GM12878 (cell line): Measurements from ENCODE around the gene RACK1. TPM values are rescaled to one million over a fixed set of nuclear protein-coding genes. Genes with fewer than 3 reads are reported as not detected.

ENCODE experiments used
- ATAC-seq: fragments of 200-7000 bp; cut with Tn5 transposase; 3 replicates; pipeline ENCODE4 v1.9.1; 2020; ENCODE audit warnings: mild to moderate bottlenecking, moderate library complexity
- BruUV-seq: library from RNA; stranded (reverse); fragments of 400-500 nt; replicated peaks from 2 replicates; lab custom pipeline; 2021; lab: Mats Ljungman, UMichigan
- CTCF ChIA-PET: fragments of 300-600 bp; sonication (Branson Sonifier 250); formaldehyde crosslinking; extraction: SDS; loops from one replicate; lab custom pipeline; 2021; ENCODE audit warnings: inconsistent platforms; lab: Yijun Ruan, JAX
- POLR2A ChIA-PET: fragments of 350-600 bp; formaldehyde crosslinking; extraction: SDS; loops from one replicate; lab custom pipeline; 2021; ENCODE audit warnings: inconsistent platforms; lab: Charles Lee
- RAD21 ChIA-PET: fragments of 300-600 bp; sonication (Branson Sonifier 250); formaldehyde crosslinking; loops from one replicate; lab custom pipeline; 2023; ENCODE audit warnings: antibody characterized with exemption; ENCODE audit not compliant: unreplicated experiment; lab: Charles Lee
- SMC1A ChIA-PET: fragments of 300-600 bp; sonication (Branson Sonifier 250); formaldehyde crosslinking; loops from one replicate; lab custom pipeline; 2023; ENCODE audit not compliant: unreplicated experiment, uncharacterized antibody; lab: Charles Lee
- DNase-seq: peaks from one replicate; pipeline ENCODE4 v3.0.0-alpha.2; 2011; ENCODE audit warnings: low read depth, low spot score
- FAIRE-seq: peaks from 3 replicates; lab custom pipeline; 2011; peaks lifted over from hg19 to GRCh38; lab: Jason Lieb, UNC
- H2AFZ ChIP-seq: 2 replicates; pipeline ENCODE4 v1.6.0; 2011; ENCODE audit warnings: low read depth, low read length, control low read depth; ENCODE audit not compliant: control insufficient read depth
- H3K27ac ChIP-seq: 2 replicates; pipeline ENCODE4 v1.5.1; 2011; ENCODE audit warnings: control low read depth; ENCODE audit not compliant: control insufficient read depth, insufficient read depth
- H3K27me3 ChIP-seq, 2 experiments: replicated peaks in 1 of 2; 2 replicates each; pipeline versions ENCODE4 v1.6.0 to v1.6.1; 2011; ENCODE audit warnings: low read length in 1 of 2; ENCODE audit not compliant: control insufficient read depth in 2 of 2, insufficient read depth in 2 of 2
- H3K36me3 ChIP-seq, 2 experiments: 2 replicates each; pipeline ENCODE4 v1.5.1; 2011; ENCODE audit warnings: low read length in 1 of 2; ENCODE audit not compliant: control insufficient read depth in 2 of 2, insufficient read depth in 2 of 2
- H3K4me1 ChIP-seq: 2 replicates; pipeline ENCODE4 v1.6.1; 2011; ENCODE audit warnings: mild to moderate bottlenecking, low read length, moderate library complexity, mixed read lengths; ENCODE audit not compliant: control insufficient read depth, insufficient read depth
- H3K4me2 ChIP-seq: 2 replicates; pipeline ENCODE4 v1.6.0; 2011; ENCODE audit warnings: control low read depth; ENCODE audit not compliant: control insufficient read depth, insufficient read depth
- H3K4me3 ChIP-seq: fragments of 200-600 bp; sonication (generic); 2 replicates; pipeline ENCODE4 v1.5.1; 2016
- H3K79me2 ChIP-seq: 2 replicates; pipeline ENCODE4 v1.6.0; 2011; ENCODE audit warnings: low read length; ENCODE audit not compliant: control insufficient read depth, insufficient read depth
- H3K9ac ChIP-seq: 2 replicates; pipeline ENCODE4 v1.8.0; 2011; ENCODE audit warnings: low read length, control low read depth, mixed read lengths; ENCODE audit not compliant: control insufficient read depth, insufficient read depth
- H3K9me3 ChIP-seq: replicated peaks from 3 replicates; pipeline ENCODE4 v1.5.1; 2011; ENCODE audit warnings: mild to moderate bottlenecking, low read length; ENCODE audit not compliant: control insufficient read depth, insufficient read depth
- H4K20me1 ChIP-seq: 2 replicates; pipeline ENCODE4 v1.6.0; 2011; ENCODE audit not compliant: control insufficient read depth, insufficient read depth
- ATF7 ChIP-seq: fragments of 450-650 bp; IDR thresholded peaks from 2 replicates; pipeline ENCODE4 v1.6.1; 2016; ENCODE audit warnings: low read depth, mild to moderate bottlenecking
- ESRRA ChIP-seq: IDR thresholded peaks from 2 replicates; pipeline ENCODE4 v1.6.1; 2012; ENCODE audit warnings: mild to moderate bottlenecking, low read length, improper control_type of control experiment
- FOS ChIP-seq: IDR thresholded peaks from 3 replicates; pipeline ENCODE4 v1.6.1; 2011; ENCODE audit warnings: borderline replicate concordance; ENCODE audit not compliant: insufficient read length; ENCODE audit errors: extremely low read depth
- HDAC6 ChIP-seq: fragments of 200-600 bp; sonication (generic); IDR thresholded peaks from one replicate; pipeline ENCODE4 v1.8.0; 2017; ENCODE audit warnings: antibody characterized with exemption; ENCODE audit not compliant: unreplicated experiment
- IKZF2 ChIP-seq, 2 experiments: fragments of 450-650 bp; IDR thresholded peaks; 2 replicates each; pipeline ENCODE4 v1.6.1; 2017; ENCODE audit warnings: mild to moderate bottlenecking in 2 of 2, moderate library complexity in 2 of 2
- LARP7 ChIP-seq: fragments of 450-650 bp; IDR thresholded peaks from 2 replicates; pipeline ENCODE4 v1.6.1; 2017; ENCODE audit warnings: mild to moderate bottlenecking
- NBN ChIP-seq: fragments of 450-650 bp; IDR thresholded peaks from 2 replicates; pipeline ENCODE4 v1.6.1; 2016
- NFIC ChIP-seq: IDR thresholded peaks from 2 replicates; pipeline ENCODE4 v1.6.1; 2012; ENCODE audit warnings: low read depth, mild to moderate bottlenecking, inconsistent platforms, low read length, moderate library complexity
- POLR2A ChIP-seq: IDR thresholded peaks from 2 replicates; pipeline ENCODE4 v1.6.1; 2011; ENCODE audit warnings: low read depth, mild to moderate bottlenecking, low read length
- POLR2AphosphoS2 ChIP-seq: IDR thresholded peaks from 2 replicates; pipeline ENCODE4 v1.6.1; 2011; ENCODE audit warnings: low read depth, mild to moderate bottlenecking, low read length, improper control_type of control experiment, moderate library complexity
- POLR2AphosphoS5 ChIP-seq: IDR thresholded peaks from 2 replicates; pipeline ENCODE4 v1.6.1; 2011; ENCODE audit warnings: mild to moderate bottlenecking, low read length, inconsistent platforms
- POU2F2 ChIP-seq: IDR thresholded peaks from 3 replicates; pipeline ENCODE4 v1.6.1; 2011; ENCODE audit warnings: low read depth, mild to moderate bottlenecking, low read length, borderline replicate concordance
- RAD21 ChIP-seq: IDR thresholded peaks from 2 replicates; pipeline ENCODE4 v1.6.1; 2011; ENCODE audit warnings: mild to moderate bottlenecking, low read depth, low read length, moderate library complexity; ENCODE audit not compliant: insufficient read depth
- SIN3A ChIP-seq: IDR thresholded peaks from 2 replicates; pipeline ENCODE4 v1.6.1; 2012; ENCODE audit warnings: low read depth, low read length, improper control_type of control experiment
- SMAD5 ChIP-seq: IDR thresholded peaks from 2 replicates; pipeline ENCODE4 v1.6.1; 2016; ENCODE audit warnings: antibody characterized with exemption, low read depth
- TAF1 ChIP-seq: IDR thresholded peaks from 2 replicates; pipeline ENCODE4 v1.6.1; 2011; ENCODE audit warnings: mild to moderate bottlenecking, low read depth, low read length, borderline replicate concordance
- YBX1 ChIP-seq: fragments of 450-650 bp; IDR thresholded peaks from 2 replicates; pipeline ENCODE4 v1.6.1; 2016; ENCODE audit warnings: antibody characterized with exemption
- YY1 ChIP-seq: IDR thresholded peaks from 2 replicates; pipeline ENCODE4 v1.6.1; 2011; ENCODE audit warnings: low read depth, mild to moderate bottlenecking, low read length
- WGBS: methylation state at CpG from one replicate; pipeline ENCODE4 v1.1.6; 2016; ENCODE audit warnings: low lambda C conversion rate; ENCODE audit not compliant: insufficient replicate concordance, insufficient coverage; ENCODE audit errors: missing lambda C conversion rate; 5-methylcytosine and 5-hydroxymethylcytosine counted together
- in situ Hi-C: fragments of 300-500 bp; cut with MboI; formaldehyde crosslinking; loops from 9 replicates; pipeline ENCODE4 v1.14.3; 2018; ENCODE audit warnings: mixed read lengths
- intact Hi-C: fragments of 100-400 bp; cut with micrococcal nuclease; formaldehyde crosslinking; loops from one replicate; pipeline ENCODE4 v1.14.2; 2022; ENCODE audit not compliant: unreplicated experiment
- polyA plus RNA-seq, 11 experiments: library from polyadenylated mRNA; depleted of rRNA in 4 of 11; unstranded in 6 of 11; stranded (reverse) in 5 of 11; fragments of >200 nt; fragmentation: Nextera tagmentation in 4 of 11; fragmentation: Illumina TruSeq in 1 of 11; extraction: Ambion mirVana in 4 of 11; extraction: Trizol in 1 of 11; gene quantifications; 1 replicate in 1 of 11; 2 replicates in 10 of 11; pipeline versions ENCODE4 v1.2.1 to v1.2.3, GENCODE V29; 2011 to 2016; ENCODE audit warnings: inconsistent platforms in 2 of 11, missing spikeins in 2 of 11, low read depth in 1 of 11
- total RNA-seq, 4 experiments: library from RNA; depleted of rRNA in 3 of 4; stranded (reverse); fragments of >200 nt in 3 of 4; fragmentation: Illumina TruSeq in 1 of 4; extraction: Trizol in 1 of 4; gene quantifications; 2 replicates each; pipeline versions ENCODE4 v1.2.1 to v1.2.3, GENCODE V29; 2013 to 2021
- TF ChIP-seq, protein P1 (sequence below): fragments of 450-650 bp; IDR thresholded peaks from 2 replicates; pipeline ENCODE4 v1.6.1; 2017; ENCODE audit warnings: low read depth, mild to moderate bottlenecking, moderate library complexity
- TF ChIP-seq, protein P2 (sequence below): IDR thresholded peaks from 2 replicates; pipeline ENCODE4 v1.6.1; 2012; ENCODE audit warnings: mild to moderate bottlenecking, low read depth, low read length

The RACK1 gene
- total and polyA plus RNA-seq, 10 of the 15 experiments (the other 5 are each of a cell fraction or from before 2014, with no cell fraction given): 1,365 to 6,584 (median 4,167) TPM

DNA sequence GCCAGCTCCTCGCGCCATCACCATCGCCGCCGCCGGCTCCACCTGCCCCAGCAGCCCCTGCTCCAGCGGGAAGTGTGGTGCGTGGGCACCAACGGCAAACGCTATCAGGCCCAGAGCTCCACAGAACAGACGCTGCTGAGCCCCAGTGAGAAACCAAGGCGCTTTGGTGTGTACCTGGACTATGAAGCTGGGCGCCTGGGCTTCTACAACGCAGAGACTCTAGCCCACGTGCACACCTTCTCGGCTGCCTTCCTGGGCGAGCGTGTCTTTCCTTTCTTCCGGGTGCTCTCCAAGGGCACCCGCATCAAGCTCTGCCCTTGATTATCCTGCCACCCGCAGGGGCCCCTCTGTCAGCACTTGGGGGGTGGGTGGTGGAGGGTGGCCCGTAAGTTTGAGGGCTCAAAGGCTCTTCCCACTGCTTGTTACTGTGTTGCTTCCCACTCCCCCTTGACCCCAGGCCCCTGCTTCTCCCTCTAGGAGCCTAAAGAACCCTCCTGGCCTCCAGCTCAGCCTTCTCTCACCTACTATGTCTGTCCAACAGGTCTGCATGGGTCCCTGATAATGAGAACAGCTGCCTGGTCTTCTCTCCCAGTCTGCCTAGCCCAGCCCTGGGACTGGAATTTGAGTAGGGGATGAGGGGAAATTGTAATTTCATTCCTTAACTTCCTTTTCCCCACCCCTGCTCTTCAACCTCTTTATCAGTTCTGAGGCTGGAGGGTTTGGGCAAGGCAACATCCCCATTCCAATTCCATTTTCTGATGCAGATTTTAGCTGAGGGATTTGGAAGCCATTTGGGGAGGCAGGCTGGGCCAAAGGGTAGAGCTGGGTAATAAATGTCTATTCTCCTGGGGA is 9.0 kb downstream of the RACK1 start:
- no peak for DNase-seq
- no TSS peak for BruUV-seq
- H3K4me1 ChIP-seq: peaks cover 3% of the 10 kb centered on the region; the same call in 1 of the 2 replicates
- CTCF ChIA-PET: interaction anchor here (0.9 kb wide), 1 partner anchor 50 kb away, joined by 4 read pairs; no protein-coding TSS in a partner anchor
- H2AFZ ChIP-seq: no peak overlapping the region
- RAD21 ChIA-PET: no interaction called here
- H3K9ac ChIP-seq: no peak overlapping the region
- POLR2A ChIA-PET: interaction anchor here (1.2 to 3.0 kb wide), 2 partner anchors 10 to 16 kb away, joined by 3 to 10 read pairs; no protein-coding TSS in a partner anchor
- peaks cover 10% of the 10 kb centered on the region for H4K20me1 ChIP-seq
- no peak overlapping the region for H3K4me3 ChIP-seq
- no peak overlapping the region for H3K4me2 ChIP-seq
- FAIRE-seq: no peak
- H3K27ac ChIP-seq: no peak overlapping the region
- peaks cover 37 to 50% of the 10 kb centered on the region in 2 experiments for H3K36me3 ChIP-seq
- H3K79me2 ChIP-seq: peaks cover 17% of the 10 kb centered on the region
- peak; percentile 14 for ATAC-seq
- intact Hi-C loops (no loop called here), in situ Hi-C loops (no loop called here)
- SMC1A ChIA-PET: interaction anchor here (0.9 to 1.1 kb wide), 2 partner anchors 9 to 13 kb away, joined by 3 read pairs; partner anchors contain the start of gene RACK1
- no peaks in the 10 kb centered on the region for H3K27me3 ChIP-seq
- H3K9me3 ChIP-seq: no peaks in the 10 kb centered on the region
- 81% methylated on average over 20 of the region's 22 CpGs for WGBS
- TF ChIP-seq ESRRA (no peak), SIN3A (no peak), IKZF2 (IDR thresholded peaks at IDR 0.05) (no peak), NFIC (no peak), HDAC6 (no peak), SMAD5 (peak; percentile 4; the same call in 1 of the 2 replicates), POU2F2 (no peak), POLR2AphosphoS5 (peak; percentile 32; the same call in 1 of the 2 replicates), TAF1 (no peak), ATF7 (no peak), NBN (no peak), POLR2A (peak; percentile 68), FOS (no peak), LARP7 (no peak), YBX1 (no peak), RAD21 (no peak), POLR2AphosphoS2 (0 out of 2 replicates have a peak, but pooled peaks have one; percentile 49), YY1 (no peak)
- TF ChIP-seq, protein P1, sequence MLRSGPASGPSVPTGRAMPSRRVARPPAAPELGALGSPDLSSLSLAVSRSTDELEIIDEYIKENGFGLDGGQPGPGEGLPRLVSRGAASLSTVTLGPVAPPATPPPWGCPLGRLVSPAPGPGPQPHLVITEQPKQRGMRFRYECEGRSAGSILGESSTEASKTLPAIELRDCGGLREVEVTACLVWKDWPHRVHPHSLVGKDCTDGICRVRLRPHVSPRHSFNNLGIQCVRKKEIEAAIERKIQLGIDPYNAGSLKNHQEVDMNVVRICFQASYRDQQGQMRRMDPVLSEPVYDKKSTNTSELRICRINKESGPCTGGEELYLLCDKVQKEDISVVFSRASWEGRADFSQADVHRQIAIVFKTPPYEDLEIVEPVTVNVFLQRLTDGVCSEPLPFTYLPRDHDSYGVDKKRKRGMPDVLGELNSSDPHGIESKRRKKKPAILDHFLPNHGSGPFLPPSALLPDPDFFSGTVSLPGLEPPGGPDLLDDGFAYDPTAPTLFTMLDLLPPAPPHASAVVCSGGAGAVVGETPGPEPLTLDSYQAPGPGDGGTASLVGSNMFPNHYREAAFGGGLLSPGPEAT: no peak
- TF ChIP-seq, protein P2, sequence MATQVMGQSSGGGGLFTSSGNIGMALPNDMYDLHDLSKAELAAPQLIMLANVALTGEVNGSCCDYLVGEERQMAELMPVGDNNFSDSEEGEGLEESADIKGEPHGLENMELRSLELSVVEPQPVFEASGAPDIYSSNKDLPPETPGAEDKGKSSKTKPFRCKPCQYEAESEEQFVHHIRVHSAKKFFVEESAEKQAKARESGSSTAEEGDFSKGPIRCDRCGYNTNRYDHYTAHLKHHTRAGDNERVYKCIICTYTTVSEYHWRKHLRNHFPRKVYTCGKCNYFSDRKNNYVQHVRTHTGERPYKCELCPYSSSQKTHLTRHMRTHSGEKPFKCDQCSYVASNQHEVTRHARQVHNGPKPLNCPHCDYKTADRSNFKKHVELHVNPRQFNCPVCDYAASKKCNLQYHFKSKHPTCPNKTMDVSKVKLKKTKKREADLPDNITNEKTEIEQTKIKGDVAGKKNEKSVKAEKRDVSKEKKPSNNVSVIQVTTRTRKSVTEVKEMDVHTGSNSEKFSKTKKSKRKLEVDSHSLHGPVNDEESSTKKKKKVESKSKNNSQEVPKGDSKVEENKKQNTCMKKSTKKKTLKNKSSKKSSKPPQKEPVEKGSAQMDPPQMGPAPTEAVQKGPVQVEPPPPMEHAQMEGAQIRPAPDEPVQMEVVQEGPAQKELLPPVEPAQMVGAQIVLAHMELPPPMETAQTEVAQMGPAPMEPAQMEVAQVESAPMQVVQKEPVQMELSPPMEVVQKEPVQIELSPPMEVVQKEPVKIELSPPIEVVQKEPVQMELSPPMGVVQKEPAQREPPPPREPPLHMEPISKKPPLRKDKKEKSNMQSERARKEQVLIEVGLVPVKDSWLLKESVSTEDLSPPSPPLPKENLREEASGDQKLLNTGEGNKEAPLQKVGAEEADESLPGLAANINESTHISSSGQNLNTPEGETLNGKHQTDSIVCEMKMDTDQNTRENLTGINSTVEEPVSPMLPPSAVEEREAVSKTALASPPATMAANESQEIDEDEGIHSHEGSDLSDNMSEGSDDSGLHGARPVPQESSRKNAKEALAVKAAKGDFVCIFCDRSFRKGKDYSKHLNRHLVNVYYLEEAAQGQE: no peak
